ENCODE data around the gene UNKL.
A peak's percentile ranks its signal among the peaks of the same experiment; 100 is the strongest.

- no peak for TF ChIP-seq CTCF (IDR thresholded peaks at IDR 0.05 in 4 of 5, conservative IDR thresholded peaks at IDR 0.05 in 1 of 5)
- TF ChIP-seq POLR2A (IDR thresholded peaks at IDR 0.05), result peak in 1 of 2 donors; percentile 26
These were observed 81.2 kb downstream of the UNKL start, which contains the start of gene BAIAP3 for GRCh38 chr16:1333149-1333812.
